Skin of body (tissue), 2 donors: Measurements from ENCODE around the gene UPP1. TPM values are rescaled to one million over a fixed set of nuclear protein-coding genes. Genes with fewer than 3 reads are reported as not detected.

ENCODE experiments used
- DNase-seq: peaks from one replicate; lab custom pipeline; 2025; lab: John Stamatoyannopoulos, UW
- total RNA-seq: library from RNA; depleted of rRNA; stranded (reverse); fragments of >200 nt; gene quantifications from one replicate; pipeline ENCODE4 v1.2.3, GENCODE V29; 2014

The UPP1 gene
- total RNA-seq, 1 donor from 2014 or later, result 3.2 TPM

GRCh38 chr7:48085433-48085791, 3.7 kb upstream of the UPP1 start:
- no peak for DNase-seq

- no peak for DNase-seq
Measured at GRCh38 chr7:48085942-48086341, 3.1 kb upstream of the UPP1 start.

GRCh38 chr7:48087349-48087748, 1.7 kb upstream of the UPP1 start:
- DNase-seq, result no peak

DNA sequence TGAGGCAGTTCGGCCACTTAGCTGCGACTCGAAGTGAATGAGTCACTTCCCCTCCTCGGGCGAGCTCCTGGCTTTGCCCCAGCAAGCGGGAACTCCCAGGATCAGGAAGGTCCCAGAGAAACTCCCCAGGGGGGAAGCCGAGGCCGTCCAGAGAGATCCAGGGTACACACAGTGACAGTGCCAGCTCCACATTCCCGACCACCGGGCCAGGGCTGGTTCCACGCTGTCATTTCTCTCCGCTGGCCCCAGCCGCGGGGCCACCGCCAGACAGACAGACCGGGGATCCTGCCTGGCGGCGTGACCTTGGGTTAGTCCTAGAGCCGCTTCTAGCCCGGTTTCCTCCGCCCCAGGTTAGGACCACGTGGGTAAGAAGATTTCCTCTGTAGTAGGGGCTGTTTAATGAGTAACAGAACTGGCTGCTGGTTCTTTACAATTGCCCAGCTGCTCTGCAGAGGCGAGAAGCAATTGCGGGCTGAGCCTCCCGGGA, 463 bp upstream of the UPP1 start:
- peak; percentile 54 for DNase-seq

DNA sequence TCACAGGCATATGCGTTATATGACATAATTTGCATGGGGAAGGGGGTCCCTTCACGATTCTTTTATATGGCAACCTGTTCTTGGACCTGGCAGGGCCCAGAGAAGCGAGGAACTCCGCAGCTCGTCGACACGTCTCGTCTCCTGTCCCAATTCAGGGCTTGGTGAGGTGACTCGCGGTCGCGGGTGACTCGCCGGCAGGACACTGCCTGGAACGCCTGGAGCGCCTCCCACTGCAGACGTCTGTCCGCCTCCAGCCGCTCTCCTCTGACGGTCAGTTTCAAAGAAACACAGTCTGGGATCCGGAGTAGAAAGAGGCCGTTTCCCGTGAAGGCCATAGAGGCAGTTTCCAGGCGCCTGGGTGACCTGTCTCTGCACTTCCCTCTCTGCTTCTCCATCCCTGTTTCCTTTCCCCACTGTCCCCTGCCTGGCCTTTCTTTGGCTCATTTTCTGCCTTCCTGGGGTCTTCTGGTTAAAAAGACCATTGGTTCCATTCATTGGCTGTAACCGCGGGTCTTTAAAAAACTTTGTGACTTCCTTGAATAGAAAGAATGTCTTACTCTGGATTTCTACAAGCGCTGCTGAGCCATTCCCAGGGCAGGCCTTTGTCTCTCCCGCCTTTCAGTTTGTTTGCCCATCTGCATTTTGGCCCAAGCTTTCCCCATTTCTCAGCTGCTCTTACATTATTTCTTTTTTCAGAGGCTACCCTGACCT, 1.2 kb downstream of the UPP1 start:
- no peak for DNase-seq

DNA sequence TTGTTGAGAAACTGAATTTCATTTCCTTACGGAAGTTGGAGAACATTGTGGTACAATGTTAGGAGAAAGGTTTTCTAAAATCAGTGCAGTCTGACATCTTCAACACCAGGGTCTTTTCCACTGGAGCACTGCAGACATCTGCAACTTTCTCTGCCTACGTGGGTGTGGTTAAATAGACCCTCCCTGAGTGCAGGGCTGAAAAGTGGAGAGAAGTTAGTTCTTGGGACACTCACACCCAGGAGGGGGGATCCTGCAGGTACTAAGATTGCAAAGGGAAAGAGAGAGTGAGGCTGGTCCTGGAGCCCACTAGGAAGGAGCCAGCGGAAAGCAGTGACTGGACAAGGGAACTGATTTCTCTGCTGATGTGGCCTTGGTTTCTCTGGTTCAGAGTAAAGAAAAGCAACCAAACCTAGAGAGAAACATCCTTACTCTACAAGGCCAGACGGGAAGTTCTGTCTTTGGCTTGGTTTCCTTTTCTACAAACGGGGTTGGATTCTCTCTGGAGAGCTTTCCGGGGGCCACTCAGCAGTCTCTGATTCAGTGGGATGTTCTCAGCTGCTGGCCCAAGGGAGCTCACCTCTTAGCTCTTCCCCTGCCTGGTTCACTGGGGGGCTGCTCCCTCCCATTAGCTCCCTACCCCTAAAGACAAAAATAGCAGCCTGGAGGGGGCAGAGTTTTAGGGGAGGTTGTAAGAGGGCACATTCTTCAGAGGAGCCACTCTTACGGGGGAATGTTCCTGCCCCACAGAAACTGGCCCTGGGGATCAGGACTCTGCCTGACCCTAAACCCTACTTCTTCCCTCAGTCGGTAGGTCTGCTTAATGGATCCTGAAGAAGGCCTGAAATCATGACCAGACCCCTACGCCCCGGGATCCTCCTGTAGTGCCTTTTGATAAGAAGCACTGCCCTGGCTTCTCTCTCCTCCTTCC, 2.7 kb downstream of the UPP1 start:
- no peak for DNase-seq

- DNase-seq, result no peak
Measured at GRCh38 chr7:48094861-48095293, 5.8 kb downstream of the UPP1 start.

DNA sequence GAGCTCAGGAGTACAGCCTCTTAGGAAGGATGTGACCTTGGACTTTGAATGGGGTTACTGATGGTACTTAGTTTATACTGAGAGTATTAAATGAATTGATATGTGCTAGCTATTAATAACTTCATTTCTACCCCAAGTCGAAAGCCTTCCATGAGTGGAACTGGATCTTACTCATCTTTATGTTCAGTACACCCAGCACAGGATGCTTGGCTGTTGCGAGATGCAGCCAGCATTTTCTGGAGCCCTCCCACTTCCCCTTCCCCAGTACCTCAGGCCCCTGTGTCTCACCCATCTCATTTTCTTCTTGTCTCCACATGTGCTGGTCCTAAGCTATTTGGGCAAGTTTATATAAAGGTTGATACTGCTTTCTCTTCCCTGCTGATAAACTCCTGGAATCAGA, 7.2 kb downstream of the UPP1 start:
- DNase-seq, result no peak

- no peak for DNase-seq
Measured at GRCh38 chr7:48097521-48098231, 8.6 kb downstream of the UPP1 start.

DNA sequence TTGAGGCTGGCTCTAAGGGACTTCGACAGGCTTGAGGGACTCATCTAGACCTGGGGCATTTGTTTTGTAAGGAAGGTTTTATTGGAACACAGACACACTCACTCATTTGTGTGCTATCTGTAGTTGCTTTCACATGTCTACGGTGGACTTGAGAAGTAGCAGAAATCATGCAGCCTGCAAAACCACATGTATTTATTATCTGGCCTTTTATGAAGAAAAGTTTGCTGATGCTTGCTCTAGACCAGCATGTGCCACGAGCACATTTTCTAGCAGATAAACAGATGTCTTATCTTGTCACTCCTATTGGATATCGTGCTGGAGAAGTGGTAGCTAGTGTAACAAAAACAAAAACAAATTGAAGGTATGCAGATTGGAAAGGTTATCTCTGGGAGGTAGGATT, 9.8 kb downstream of the UPP1 start:
- no peak for DNase-seq

DNA sequence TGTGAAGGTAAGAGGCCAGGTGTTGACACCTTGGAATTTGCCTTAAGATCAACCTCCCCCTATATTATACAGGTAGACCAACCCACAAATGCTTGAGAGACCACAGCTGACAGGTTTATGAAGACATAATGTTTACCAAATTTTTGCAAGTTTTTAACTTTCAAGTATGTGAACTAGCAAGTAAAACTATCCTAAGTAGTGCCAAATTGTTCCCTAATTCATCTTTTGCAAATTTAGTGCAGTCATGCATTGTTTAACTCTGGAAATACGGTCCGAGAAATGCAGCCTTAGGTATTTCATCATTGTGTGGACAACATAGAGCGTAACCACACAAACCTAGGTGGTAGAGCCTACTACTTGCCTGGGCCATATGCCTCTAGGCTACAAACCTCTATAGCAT, 10.7 kb downstream of the UPP1 start:
- no peak for DNase-seq

- DNase-seq, result no peak
Measured at GRCh38 chr7:48101352-48101751, 12.3 kb downstream of the UPP1 start.

- no peak for DNase-seq
Measured at GRCh38 chr7:48101968-48102367, 12.9 kb downstream of the UPP1 start.

- no peak for DNase-seq
Measured at GRCh38 chr7:48102530-48102929, 13.5 kb downstream of the UPP1 start.

- no peak for DNase-seq
Measured at GRCh38 chr7:48105045-48105444, 16.0 kb downstream of the UPP1 start.

- DNase-seq, result no peak
Measured at GRCh38 chr7:48106906-48107659, 18.0 kb downstream of the UPP1 start.

- DNase-seq, result no peak
Measured at GRCh38 chr7:48107926-48108472, 18.9 kb downstream of the UPP1 start.

DNA sequence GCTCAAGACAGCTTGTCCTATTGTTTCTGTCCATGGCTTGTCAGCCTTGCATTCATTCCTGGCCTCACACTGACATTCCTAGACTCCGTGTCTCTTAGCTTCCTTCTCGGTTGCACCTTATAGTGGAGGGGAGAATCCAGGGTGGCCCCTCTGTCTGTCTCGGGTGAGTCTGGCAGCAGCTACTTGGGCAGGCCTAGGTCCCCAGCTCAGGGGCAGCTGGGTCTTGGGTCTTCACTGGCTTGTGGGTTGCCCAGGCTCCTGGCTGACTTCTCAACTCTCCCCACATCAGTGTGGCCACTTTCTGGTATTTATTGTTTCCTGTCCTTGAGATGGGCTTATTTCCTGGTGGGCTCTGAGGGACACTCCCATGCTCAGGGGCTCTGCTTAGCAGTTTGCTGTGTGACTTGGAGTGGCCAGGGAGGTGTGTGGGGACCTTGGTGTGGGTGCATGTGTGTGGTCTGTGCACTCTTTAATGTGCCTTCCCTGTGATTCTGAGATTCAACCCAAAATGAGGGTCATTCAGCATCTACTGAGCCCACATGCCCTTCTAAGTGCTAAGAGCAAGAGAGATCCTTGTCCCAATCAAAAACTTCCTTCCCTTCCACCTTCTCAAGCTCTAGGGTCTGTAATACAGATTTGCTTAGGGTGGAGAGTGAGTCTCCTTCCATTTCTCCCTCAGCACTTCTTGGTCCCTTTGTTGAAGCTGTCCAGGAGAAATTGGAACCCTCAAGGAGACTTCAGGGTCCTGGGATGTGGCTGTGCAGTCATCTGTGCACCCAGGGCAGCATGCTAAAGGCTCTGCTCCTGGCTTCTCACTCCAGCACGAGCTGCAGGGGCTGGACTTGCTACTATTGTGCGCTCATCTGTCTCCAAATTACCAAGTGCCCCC, 20.1 kb downstream of the UPP1 start:
- DNase-seq, result no peak

GRCh38 chr7:48109848-48110663, 21.0 kb downstream of the UPP1 start:
- peak; percentile 21 for DNase-seq
